HG02840 (cell line): ENCODE measurements around the gene UBALD1.

Experiments
- ATAC-seq: cut with Tn5 transposase; IDR thresholded peaks from one replicate; pipeline ENCODE4 v1.9.1; 2021; ENCODE audit warnings: mild to moderate bottlenecking, moderate library complexity, moderate number of reproducible peaks; ENCODE audit not compliant: unreplicated experiment, low FRiP score

Gene UBALD1

DNA sequence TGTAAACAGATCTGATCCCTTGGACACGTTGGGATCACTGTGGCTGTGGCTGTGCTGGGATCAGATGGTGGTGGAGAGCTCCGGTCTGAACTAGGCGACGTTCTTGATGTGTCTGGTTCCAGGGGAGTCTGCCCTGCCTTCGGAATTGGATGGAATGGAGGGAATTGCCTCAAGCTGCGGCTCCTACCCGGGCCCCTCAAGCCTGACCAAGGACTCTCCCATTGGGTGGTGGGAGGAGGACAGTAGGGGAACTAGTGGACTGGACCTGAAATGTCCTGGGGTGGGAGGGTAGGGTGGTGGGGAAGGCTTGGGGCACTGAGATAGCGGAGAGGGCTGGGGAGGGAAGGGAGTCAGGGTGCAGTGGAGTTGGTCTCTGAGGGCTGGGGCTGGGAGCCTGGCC lies 3.2 kb upstream of the UBALD1 start:
- ATAC-seq, result no peak

DNA sequence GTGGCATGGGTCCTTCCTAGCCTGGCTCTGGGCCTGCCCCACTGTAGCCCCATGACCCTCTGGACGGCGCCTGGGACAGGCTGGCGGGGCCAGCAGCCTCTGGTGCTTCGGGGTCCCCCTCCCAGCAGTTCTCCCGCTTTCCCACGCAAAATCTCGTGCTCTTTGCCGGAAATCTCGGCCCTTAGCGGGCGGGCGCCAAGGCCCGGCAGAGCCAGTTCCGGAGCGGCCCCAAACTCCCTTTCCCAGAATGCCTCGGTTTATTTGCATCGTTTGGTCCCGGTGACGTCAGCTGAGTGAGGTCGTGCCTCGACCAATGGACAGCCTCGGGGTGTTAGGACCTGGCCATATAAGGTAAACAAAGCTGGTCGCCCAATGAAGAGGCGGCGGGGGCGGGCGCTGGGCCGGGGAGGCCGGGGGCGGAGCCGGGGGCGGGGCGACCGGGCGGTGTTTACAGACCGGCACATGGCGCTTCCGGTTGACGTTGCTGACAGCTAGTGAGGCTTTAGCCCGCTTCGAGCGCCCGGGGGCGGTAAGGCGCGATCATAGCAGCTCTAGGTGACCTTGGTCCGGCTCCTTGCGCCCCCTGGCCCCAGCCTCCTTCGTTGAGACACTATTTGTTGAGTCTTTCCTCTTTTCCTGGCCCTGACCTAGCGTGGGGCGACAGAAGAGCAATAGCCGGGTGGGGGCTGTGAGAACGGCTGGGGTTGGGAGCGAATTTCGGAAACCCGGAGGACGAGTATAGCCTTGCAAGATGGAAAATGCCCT lies 1.5 kb upstream of the UBALD1 start:
- ATAC-seq, result peak; percentile 72

DNA sequence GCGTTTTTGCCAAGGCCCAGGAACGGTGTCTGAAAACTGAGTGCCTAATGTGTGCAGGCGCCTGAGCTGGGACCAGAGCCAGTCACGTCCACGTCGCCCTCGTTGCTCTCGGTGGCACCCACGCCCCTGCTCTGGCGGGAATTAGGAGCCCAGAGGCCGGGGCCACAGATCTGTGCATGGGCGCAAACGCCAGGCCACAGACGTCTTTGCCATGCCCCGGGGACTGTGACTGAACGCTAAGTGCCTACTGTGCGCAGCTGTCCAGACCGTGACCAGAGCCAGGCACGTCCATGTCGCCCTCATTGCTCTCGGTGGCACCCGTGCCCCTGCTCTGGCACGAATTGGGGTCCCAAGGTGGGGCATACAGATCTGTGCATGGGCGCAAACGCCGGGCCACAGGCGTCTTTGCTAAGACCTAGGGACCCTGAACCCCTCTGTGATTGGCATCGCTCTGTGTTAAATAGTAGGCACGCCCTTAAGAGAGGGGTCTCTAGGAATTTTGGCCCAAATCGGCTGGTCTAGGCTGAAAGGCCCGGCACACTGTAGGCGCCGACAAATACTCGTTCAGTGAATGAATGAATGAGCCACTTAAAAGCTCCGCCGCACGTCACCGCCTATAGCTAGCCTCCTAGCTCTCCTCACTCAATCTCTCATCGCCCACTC lies 827 bp upstream of the UBALD1 start:
- ATAC-seq, result no peak

DNA sequence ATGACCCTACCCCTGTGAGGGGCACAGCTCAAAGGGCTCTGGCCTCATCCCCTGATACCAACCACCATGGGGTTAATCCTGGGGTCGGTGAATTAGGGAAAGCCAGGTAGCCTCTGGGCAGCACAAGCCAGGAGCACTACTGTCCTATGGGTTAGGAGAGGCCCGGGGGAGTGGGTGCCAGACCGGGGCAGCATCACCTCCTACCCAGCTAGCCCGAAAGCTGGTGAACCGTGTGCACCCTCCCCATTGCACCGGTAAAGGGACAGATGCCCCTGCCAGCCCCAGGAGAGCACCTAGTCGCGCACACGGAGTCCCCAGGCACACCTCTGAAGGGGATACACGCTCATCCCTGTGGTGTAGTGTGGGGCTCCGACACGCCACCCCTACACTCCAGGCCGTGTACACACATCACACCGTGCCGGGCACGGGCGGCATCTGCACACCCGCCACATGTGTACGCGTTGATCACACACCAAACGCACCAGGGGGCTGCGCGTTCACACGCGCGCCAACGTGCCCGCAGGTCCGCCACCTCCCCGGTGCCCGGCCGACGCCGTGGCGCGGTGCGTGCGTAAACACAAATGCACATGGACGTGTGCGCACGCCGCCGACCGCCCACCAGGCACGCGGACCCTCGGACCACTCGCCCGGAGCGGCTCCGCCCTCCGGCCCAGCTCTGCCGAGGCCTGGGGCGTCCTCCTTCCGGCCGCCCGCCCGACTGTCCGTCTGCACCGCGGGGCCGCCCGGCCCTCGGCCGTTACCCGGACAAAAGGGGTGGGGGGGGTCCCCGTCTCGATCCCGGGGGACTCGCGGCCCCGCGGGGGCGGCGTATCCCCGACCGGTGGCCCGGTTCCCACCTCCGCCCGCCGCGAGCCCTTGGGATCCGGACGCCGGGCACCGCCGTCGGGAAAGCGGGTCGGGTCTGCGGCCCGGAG lies 785 bp downstream of the UBALD1 start:
- ATAC-seq, result no peak

DNA sequence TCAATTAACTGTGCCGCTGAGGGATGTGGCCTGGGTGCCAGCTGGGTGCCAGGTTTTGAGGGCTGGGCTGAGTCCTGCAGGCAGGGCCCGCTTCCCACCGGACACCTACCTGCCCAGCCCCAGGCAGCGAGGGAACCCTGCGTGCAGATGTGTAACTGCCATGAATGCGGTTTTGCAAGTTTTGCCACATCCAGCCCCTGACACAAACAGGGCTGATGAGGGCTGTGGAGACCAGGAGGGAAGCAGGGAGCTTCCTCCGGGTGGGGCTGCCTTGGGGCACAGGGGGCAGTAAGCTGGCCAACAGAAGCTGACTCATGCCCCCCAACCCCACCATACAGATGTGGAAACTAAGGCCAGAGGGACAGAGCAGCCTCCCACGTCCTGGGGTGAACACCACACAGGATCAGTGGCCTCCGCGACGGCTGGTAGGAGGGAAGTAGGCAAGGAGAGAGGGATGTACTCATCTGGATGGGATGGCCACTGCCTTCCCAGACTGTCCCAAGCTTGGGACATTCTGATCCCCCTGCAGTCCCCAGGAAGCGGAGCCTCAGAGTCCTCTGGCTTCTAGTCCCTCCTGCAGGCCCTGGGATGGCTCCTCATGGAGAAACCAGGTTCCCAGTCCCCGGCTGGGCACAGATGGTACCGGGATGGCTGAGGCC lies 1.6 kb downstream of the UBALD1 start:
- no peak for ATAC-seq

DNA sequence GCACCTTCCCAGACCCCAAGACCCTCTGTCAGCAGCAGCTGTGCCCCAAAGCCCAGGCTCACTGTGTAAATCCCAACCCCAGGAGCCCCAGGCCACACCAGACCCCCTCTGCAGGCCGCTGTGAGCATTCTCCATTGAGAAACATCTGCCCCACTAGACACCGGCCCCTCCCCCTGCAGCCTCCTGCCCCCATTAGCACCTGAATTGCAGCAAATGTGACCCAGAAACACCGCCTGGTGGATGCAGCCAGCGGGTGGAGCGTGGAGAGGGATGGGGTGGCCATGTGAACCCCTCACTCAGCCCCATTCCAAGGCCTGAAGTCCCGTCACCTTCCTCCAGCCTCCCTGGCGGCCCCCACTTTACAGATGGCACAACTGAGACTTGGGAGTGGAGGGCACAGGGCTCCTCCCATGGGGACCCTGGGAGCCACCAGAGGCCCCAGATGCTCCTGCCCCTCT lies 2.2 kb downstream of the UBALD1 start:
- ATAC-seq, result no peak

DNA sequence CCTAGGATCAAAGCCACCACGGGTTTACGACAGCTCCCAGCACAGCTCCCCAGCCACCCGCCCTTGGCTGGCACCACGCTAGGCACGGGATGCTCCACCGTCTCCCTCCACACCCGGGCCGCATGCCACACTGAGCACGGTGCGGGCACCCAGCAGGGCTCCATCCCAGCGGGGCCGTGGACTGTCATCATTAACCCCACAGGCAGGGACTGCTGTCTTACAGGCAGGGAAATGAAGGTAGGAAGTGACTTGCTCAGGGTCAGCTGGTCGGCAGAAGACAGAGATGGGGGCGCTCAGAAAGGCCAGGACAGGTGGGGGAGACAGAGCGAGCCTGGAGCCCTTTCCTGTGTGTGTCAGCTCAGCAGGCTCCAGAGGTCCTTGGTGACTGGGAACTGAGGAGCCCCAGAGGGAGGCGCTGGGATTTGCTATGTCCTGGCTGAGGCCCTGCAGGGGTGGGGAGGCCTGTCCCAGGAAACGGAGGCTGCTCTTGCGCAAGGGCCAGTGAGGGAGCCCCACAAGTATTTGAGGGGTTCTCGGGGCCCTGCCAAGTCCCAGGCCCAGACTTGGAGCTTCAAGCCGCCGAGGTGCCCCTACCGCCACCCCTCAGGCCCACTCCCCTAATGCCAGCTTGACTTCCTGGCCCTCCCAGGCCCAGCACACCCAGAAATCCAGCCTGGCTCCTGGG lies 3.2 kb downstream of the UBALD1 start:
- no peak for ATAC-seq

DNA sequence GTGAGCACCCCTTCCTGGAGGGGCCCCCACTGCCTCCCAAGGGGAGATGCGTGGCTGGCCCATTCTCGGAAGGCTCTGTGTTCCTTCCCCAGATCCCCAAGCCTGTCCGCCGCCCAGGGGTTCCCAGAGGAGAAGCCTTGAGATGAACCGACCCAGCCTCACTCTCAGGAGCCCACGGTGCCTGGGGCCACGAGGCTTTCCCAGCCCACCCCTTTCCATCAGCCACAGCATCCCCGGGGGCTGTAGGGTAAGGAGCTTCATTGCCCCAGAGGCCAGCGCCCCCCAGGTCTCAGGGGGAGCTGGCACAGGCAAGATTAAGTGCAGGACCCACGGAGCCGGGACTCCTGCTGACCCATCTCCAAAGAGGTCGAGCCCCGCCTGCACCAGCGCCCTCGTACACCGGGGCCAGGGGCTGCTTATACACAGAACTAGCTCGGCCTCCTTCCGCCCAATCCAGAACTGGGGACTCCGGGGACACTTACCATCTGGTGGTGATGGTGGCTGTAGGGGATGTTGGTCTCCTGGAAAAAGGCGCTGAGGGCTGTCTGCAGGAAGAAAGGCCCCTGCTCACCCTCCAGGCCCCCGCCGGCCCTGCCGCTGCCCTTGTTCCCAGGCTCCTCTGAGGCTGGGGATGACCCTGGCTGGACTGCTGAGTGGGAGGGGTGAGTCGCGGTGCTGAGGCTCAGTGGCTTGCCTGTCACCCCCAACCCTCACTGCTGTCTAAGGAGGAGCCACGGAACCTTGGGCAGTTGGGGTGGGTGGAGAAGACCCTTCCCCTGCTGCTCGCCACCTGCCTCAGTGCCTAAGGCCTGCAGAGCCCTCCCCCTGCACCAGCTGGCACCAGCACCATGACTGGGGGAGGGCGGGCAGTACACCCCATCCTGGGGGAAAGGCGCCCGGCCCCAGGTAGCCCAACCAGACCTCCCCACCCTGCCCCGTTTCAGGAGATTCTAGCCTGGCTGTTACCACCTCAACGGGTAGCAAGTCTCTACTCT lies 4.4 kb downstream of the UBALD1 start:
- no peak for ATAC-seq

DNA sequence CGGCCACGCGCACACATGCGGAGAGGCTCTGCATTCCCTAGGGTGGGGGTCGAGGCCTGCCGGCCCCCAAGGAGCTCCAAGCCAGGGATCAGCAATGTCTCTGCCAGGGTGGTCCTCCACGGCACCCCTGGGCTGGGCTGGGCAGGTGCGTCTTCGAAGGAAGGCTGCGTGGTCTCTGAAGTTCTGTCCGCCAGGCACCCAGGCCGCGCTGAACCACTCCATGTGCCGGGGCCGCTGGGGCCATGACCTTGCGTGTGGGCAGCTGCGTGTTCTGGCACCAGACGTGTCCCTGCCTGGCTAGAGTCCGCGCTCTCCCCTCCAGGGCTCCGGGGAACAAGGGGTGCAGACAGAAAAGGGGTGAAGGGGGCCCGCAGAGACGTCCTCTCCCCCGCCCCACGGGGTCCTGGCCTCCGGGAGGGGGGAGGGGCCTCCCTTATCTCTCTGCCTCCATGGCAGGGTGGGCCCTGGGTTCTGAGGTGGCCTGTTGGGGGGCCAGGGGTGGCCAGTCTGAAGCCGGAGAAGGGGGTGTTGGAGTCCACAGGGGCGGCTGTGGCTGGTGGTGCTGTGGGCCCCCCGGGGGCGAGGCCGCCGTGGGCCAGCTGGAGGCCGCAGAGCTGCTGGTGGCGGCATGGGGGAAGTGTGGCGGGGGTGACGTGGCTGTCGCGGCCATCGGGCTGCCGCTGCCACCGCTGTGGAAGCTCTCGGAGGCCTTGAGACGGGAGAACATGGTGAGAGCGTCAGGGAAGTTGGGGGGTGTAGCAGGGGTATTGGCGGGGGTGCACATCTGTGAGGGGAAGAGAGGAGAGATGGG lies 5.3 kb downstream of the UBALD1 start:
- no peak for ATAC-seq

DNA sequence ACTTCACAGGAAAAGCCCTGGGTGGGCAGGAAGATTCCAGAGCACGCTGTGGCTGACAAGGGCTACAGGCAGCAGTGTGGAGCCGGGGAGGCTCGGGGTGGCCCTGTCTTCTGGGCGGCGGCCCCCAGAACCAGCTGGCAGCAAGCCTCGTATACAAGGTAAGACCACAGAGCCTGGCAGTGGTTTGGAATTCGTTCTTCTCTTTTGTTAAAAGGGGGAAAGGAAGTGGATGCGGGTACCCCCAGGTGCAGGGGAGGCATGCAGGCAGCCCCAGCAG lies 6.0 kb downstream of the UBALD1 start:
- ATAC-seq, result no peak

DNA sequence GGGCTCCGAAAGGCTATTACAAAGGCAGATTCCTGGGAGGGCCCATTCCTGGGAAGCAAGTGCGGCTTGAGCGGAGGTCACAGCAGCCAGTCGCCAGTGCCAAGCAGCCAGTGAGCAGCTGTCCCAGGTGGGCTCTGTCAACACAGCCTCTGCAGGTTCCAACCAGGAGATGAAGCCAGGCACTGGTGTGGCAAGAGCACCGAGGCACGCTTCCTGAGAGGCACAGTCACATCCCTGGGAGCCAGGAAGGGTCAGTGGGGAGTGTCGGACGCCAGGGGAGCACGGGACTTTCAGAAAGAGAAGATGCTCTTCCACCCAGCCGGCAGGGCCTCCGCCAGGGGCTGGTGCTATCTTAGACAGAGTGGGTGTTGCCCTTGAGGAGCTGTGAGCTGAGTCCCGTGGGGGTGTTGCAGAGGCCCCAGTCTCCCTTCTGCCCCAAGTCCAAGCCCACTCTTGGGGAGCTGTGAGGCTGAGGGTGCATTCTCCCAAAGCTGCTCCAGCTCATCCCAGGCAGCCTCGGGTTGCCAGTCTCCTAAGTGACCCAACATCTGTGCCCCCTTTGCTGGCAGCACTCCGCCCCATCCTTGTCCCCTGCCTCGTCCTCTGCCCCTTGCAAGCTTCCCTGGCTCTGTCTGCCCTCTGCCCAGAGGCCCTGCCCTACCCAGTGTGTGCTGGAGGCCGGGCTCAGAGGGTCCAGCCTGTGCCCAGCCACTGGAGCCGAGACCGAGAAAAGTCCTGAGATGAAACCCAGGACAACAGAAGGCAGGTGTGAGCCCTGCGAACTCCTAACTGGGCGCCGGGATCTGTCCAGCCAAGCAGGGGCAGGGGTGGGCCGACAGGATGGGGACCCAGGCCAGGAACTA lies 6.6 kb downstream of the UBALD1 start:
- ATAC-seq, result no peak

DNA sequence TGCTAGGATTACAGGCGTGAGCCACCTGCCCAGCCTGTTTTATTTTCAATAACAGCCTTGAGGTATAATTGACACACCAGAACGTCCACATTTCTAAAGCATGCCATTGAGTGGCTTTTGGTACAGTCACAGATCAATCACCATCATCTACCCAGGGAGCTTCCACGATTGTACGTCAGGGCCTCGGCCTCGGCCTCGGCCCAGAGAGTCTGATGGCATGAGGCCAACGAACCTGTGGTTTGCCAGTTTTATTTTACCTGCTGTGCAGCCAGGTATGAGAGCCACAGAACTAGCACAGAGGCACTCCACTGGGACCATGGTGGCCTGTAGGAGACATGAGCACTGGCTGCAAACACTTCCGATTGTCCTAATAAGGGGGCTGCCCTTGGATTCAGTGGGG lies 8.3 kb downstream of the UBALD1 start:
- ATAC-seq, result no peak

DNA sequence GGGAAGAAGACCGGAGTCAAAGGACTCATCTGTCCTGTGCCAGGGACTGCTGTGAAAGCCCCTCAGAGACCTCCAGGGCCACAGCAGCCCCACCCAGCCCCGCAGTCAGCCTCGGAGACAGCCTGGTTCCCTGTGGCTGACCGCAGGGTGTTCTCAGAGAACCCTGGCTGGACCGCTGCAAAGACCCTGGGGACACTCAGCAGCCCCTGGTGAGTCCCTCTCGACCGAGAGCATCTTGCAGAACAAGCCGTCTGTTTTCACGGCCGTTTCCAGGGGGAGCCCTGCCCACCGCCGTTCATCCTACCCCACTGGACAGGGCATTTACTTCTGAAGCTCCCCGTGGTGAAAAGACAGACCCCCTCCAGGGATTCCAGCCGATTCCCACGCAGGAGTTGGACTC lies 10.3 kb downstream of the UBALD1 start:
- no peak for ATAC-seq

DNA sequence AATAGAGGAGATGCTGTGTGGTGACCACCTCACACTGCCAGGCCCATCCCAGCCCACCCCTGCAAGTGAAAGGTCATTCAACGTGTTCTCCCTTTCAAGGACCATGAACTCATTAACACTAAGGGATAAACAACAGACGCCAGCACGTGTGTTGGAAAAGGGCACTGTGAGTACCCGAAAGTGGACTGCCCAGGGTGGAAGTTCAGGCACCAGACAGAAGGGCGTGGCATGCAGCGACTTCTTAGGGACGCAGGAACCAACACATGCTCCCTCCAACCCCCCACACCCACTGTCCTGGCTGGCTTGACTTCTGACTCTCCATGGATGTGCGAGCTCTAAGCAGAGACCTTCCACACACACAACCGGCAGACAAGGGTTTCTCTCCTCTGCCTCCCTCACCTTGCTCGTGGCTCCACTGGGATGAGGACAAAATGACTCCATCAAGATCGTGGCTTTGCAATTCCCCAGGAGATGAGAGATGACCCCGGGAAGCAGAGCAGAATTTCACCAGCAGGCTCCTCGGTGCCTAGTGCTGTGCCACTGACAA lies 11.0 kb downstream of the UBALD1 start:
- no peak for ATAC-seq

DNA sequence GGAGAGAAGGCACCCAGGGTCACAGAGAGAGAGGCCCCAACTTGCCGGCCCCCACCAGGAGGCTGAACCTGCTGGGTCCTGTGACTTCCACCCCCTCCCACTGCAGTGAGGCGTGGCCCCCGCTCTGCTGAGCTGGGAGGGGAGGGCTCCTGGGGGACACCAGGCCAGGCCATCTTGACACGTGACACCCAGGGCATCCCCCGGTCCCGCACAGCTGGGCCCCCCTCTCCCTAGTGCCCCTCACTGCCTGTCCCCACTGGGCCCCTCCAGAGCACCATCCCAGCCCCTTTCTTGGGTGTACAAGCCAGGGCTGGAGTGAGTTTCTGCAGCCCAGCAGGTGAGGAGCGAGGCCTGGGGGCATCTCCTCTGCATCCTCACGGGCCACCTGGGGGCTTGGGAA lies 12.4 kb downstream of the UBALD1 start:
- ATAC-seq, result no peak

DNA sequence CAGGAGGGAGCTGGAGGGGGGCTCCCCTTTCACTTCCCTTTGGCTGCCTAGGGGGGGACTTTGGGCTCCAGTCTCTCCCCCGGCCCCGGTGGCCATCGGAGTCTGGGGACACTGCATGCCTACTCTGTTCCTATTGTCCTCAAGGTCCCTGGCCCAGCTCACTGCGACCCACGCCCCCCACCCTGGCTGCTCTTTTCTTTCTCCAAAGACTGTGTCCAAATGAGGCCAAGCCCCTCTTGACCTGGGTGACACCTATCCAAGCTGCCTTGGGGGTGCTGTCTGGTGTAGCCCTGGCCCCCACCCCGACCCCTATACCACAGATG lies 12.9 kb downstream of the UBALD1 start:
- no peak for ATAC-seq
